ENCODE measurements around the gene MT1X.
"Not testable (repeated sequence)": the region's sequence is repeated elsewhere in the genome, so short reads cannot be mapped to it uniquely, and the experiment has no call there.

The MT1X gene

GRCh38 chr16:56713794-56714193, 31.5 kb downstream of the MT1X start:
- DNase-seq = no peak

GRCh38 chr16:56715126-56715525, 32.9 kb downstream of the MT1X start:
- no peak for DNase-seq

- DNase-seq = no peak
These were observed 34.5 kb downstream of the MT1X start for GRCh38 chr16:56716761-56717160.

- DNase-seq = not testable (repeated sequence)
These were observed 35.3 kb downstream of the MT1X start for GRCh38 chr16:56717532-56717931.

GRCh38 chr16:56722200-56722842, 40.1 kb downstream of the MT1X start:
- DNase-seq = no peak

- no peak for DNase-seq
These were observed 41.9 kb downstream of the MT1X start for GRCh38 chr16:56724191-56724590.

- no peak for DNase-seq
These were observed 44.0 kb downstream of the MT1X start for GRCh38 chr16:56726283-56726682.

- no peak for DNase-seq
These were observed 44.7 kb downstream of the MT1X start for GRCh38 chr16:56726926-56727325.

- no peak for DNase-seq
These were observed 45.8 kb downstream of the MT1X start for GRCh38 chr16:56728027-56728426.

- no peak for DNase-seq
These were observed 46.9 kb downstream of the MT1X start for GRCh38 chr16:56728980-56729734.

GRCh38 chr16:56729735-56730662, 47.7 kb downstream of the MT1X start, which contains the start of gene NUP93:
Gene NUP93 (plus strand): TSS chr16:56730129. CDS start chr16:56748248, 18,119 bp downstream.
- DNase-seq = peak; percentile 90

- no peak for DNase-seq
These were observed 50.1 kb downstream of the MT1X start for GRCh38 chr16:56732366-56732765.

- no peak for DNase-seq
These were observed 50.6 kb downstream of the MT1X start for GRCh38 chr16:56732832-56733231.

Measured in OCI-M1 (cell line).